NB4 (cell line): Measurements from ENCODE around the gene TNIP3.

ENCODE experiments used
- DNase-seq: peaks from one replicate; pipeline ENCODE4 v3.0.0; 2010; ENCODE audit warnings: low read depth
- H3K4me3 ChIP-seq: one replicate; pipeline ENCODE4 v1.5.1; 2011; ENCODE audit warnings: mild to moderate bottlenecking, low read depth, low read length, moderate library complexity
- CTCF ChIP-seq: IDR thresholded peaks from one replicate; pipeline ENCODE4 v1.5.1; 2012; ENCODE audit warnings: low read depth, low read length
- MAX ChIP-seq: IDR thresholded peaks from 2 replicates; pipeline ENCODE4 v1.6.1; 2011; ENCODE audit warnings: low read depth, low read length
- MYC ChIP-seq: IDR thresholded peaks from 2 replicates; pipeline ENCODE4 v1.6.1; 2011; ENCODE audit warnings: low read depth, low read length
- POLR2A ChIP-seq: IDR thresholded peaks from 2 replicates; pipeline ENCODE4 v1.6.1; 2011; ENCODE audit warnings: mild to moderate bottlenecking; ENCODE audit not compliant: insufficient read length; ENCODE audit errors: extremely low read depth

TNIP3 gene

GRCh38 chr4:121126449-121127006 lies 37.6 kb downstream of the TNIP3 start:
- H3K4me3 ChIP-seq = no peak overlapping the region
- no peak for TF ChIP-seq MYC
- no peak for DNase-seq

- H3K4me3 ChIP-seq = no peak overlapping the region
- DNase-seq = no peak
- TF ChIP-seq MYC (no peak), POLR2A (no peak), CTCF (no peak), MAX (no peak)
Measured at GRCh38 chr4:121125498-121125885, 38.6 kb downstream of the TNIP3 start.

GRCh38 chr4:121122661-121123060 lies 41.5 kb downstream of the TNIP3 start:
- DNase-seq = no peak
- TF ChIP-seq CTCF (no peak), POLR2A (no peak), MAX (no peak), MYC (no peak)
- no peak overlapping the region for H3K4me3 ChIP-seq

GRCh38 chr4:121119715-121120114 lies 44.4 kb downstream of the TNIP3 start:
- TF ChIP-seq MAX = no peak
- no peak for TF ChIP-seq CTCF
- no peak overlapping the region for H3K4me3 ChIP-seq
- no peak for DNase-seq

- DNase-seq = no peak
- no peak overlapping the region for H3K4me3 ChIP-seq
- TF ChIP-seq CTCF (no peak), MAX (no peak), POLR2A (no peak), MYC (no peak)
Measured at GRCh38 chr4:121118344-121118743, 45.8 kb downstream of the TNIP3 start.

- H3K4me3 ChIP-seq = no peak overlapping the region
- no peak for DNase-seq
- no peak for TF ChIP-seq CTCF
- no peak for TF ChIP-seq MYC
- TF ChIP-seq MAX = no peak
- no peak for TF ChIP-seq POLR2A
Measured at GRCh38 chr4:121114756-121115155, 49.4 kb downstream of the TNIP3 start.
